Activated CD4-positive, CD25-positive, alpha-beta regulatory T cell treated with anti-CD3 and anti-CD28 coated beads, Interleukin-2, amount 50 U/mL, for 72 hours (primary cell): ENCODE data around the gene C1orf174.

Experiments used
- DNase-seq: peaks from one replicate; pipeline ENCODE4 v3.0.0; 2021

C1orf174 gene

GRCh38 chr1:3893190-3893589, 6.9 kb downstream of the C1orf174 start:
- DNase-seq = no peak

- DNase-seq = no peak
Observed at GRCh38 chr1:3892748-3893147, 7.3 kb downstream of the C1orf174 start.

GRCh38 chr1:3891329-3891865, 8.7 kb downstream of the C1orf174 start:
- DNase-seq = no peak

GRCh38 chr1:3890389-3891328, 9.4 kb downstream of the C1orf174 start:
- DNase-seq = no peak

- DNase-seq = no peak
Observed at GRCh38 chr1:3889936-3890335, 10.1 kb downstream of the C1orf174 start.

GRCh38 chr1:3888301-3888700, 11.8 kb downstream of the C1orf174 start:
- no peak for DNase-seq

GRCh38 chr1:3886691-3887090, 13.4 kb downstream of the C1orf174 start:
- no peak for DNase-seq

- DNase-seq = no peak
Observed at GRCh38 chr1:3886106-3886670, 13.9 kb downstream of the C1orf174 start.

GRCh38 chr1:3885611-3886010, 14.5 kb downstream of the C1orf174 start:
- DNase-seq = no peak

- DNase-seq = no peak
Observed at GRCh38 chr1:3884966-3885365, 15.1 kb downstream of the C1orf174 start.

- no peak for DNase-seq
Observed at GRCh38 chr1:3883194-3883925, 16.7 kb downstream of the C1orf174 start.

GRCh38 chr1:3881193-3881480, 18.9 kb downstream of the C1orf174 start:
- DNase-seq = no peak

GRCh38 chr1:3880429-3881192, 19.5 kb downstream of the C1orf174 start:
- DNase-seq = no peak

GRCh38 chr1:3879787-3880428, 20.2 kb downstream of the C1orf174 start:
- no peak for DNase-seq

- no peak for DNase-seq
Observed at GRCh38 chr1:3879099-3879498, 21.0 kb downstream of the C1orf174 start.

GRCh38 chr1:3876716-3877115, 23.4 kb downstream of the C1orf174 start:
- DNase-seq = no peak

- DNase-seq = no peak
Observed at GRCh38 chr1:3874736-3875135, 25.3 kb downstream of the C1orf174 start.

GRCh38 chr1:3872546-3872945, 27.5 kb downstream of the C1orf174 start:
- no peak for DNase-seq

- no peak for DNase-seq
Observed at GRCh38 chr1:3871451-3871805, 28.6 kb downstream of the C1orf174 start.

GRCh38 chr1:3869751-3870301, 30.2 kb downstream of the C1orf174 start:
- no peak for DNase-seq

- no peak for DNase-seq
Observed at GRCh38 chr1:3868464-3869006, 31.5 kb downstream of the C1orf174 start.
